ENCODE measurements around the gene CUL5. TPM values are rescaled to one million over a fixed set of nuclear protein-coding genes. Genes with fewer than 3 reads are reported as not detected.
A peak's percentile ranks its signal among the peaks of the same experiment; 100 is the strongest.

The CUL5 gene
- polyA plus RNA-seq, 3 donors = 24.7 to 37.8 (median 36.7) TPM

DNA sequence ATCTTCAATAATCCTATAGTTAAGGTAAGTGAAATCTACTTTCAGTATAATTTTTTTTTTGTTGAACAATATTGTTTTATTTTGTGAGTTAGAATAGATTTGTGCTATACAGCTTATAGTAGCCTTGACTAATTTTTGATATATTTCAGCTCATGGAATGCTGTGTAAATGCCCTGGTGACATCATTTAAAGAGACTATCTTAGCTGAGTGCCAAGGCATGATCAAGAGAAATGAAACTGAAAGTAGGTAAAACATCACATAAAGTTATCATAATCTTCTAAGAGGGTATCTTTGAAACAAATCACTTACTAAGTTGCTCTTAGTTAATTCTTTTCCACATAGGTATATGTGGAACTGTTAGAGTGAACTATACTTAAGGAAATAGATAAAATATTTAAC is 61.2 kb downstream of the CUL5 start:
- Histone ChIP-seq H3K9me3 (replicated peaks in 1 of 2; ENCODE audit: control insufficient read depth in 1 of 2, insufficient read depth in 1 of 2, low read length in 2 of 2) (no peaks in the 10 kb centered on the region), H3K27me3 (ENCODE audit: control insufficient read depth in 2 of 2, insufficient read depth in 2 of 2, low read length in 2 of 2) (no peaks in the 10 kb centered on the region), H3K79me2 (ENCODE audit: insufficient read depth, low read length) (no peaks in the 10 kb centered on the region), H3K36me3 (replicated peaks in 1 of 2; ENCODE audit: control insufficient read depth in 1 of 2, insufficient read depth in 2 of 2, low read length in 2 of 2) (peaks cover 67 to 90% of the 10 kb centered on the region in 2 donors), H3K4me3 (replicated peaks in 1 of 3; ENCODE audit: low read depth in 2 of 3, low read length in 3 of 3) (no peak overlapping the region), H3K4me2 (replicated peaks; ENCODE audit: extremely low read depth, low read length, poor library complexity, severe bottlenecking) (no peak overlapping the region), H3K4me1 (ENCODE audit: control insufficient read depth in 1 of 2, insufficient read depth in 2 of 2, low read length in 2 of 2) (no peaks in the 10 kb centered on the region), H2AFZ (ENCODE audit: insufficient read depth, low read depth, low read length, poor library complexity, severe bottlenecking) (no peak overlapping the region), H4K20me1 (ENCODE audit: insufficient read depth, low read length) (peaks cover 9% of the 10 kb centered on the region), H3K27ac (ENCODE audit: low read depth in 1 of 2, low read length in 2 of 2) (peak overlapping the region in 1 of 2 donors; percentile 52), H3K9ac (ENCODE audit: insufficient read depth, low read length, poor library complexity, severe bottlenecking) (no peak overlapping the region)
- no peak for DNase-seq
- H3K4me3 Mint-ChIP-seq = no peak overlapping the region
- H3K9me3 Mint-ChIP-seq = no peaks in the 10 kb centered on the region
- H3K4me1 Mint-ChIP-seq = no peaks in the 10 kb centered on the region
- no peak for TF ChIP-seq CTCF (IDR thresholded peaks at IDR 0.05)
- peaks cover 56 to 75% of the 10 kb centered on the region in 2 donors for H3K36me3 Mint-ChIP-seq
- intact Hi-C loops (cut with micrococcal nuclease) = no loop called here
- H3K27ac Mint-ChIP-seq = no peak overlapping the region
- no peaks in the 10 kb centered on the region for H3K27me3 Mint-ChIP-seq (ENCODE audit: low read depth in 3 of 3)

DNA sequence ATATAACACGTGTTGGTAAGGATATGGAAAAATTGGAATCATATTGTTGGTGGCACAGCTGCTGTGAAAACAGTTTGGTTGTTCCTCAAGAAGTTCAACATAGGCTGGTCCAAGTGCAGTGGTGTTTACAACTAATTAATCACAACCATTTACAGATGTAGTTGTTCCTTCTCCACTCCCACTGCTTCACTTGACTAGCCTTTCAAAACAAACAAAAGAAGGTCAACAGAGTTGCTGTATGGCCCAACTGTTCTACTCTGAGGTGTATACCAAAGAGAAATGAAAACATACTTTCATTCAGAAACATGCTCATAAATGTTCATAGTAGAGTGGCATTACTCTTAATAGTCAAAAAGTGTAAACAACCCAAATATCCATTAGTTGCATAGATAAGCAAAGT is 76.1 kb downstream of the CUL5 start:
- H4K20me1 ChIP-seq (ENCODE audit: insufficient read depth, low read length) = no peaks in the 10 kb centered on the region
- no peak overlapping the region for H2AFZ ChIP-seq (ENCODE audit: insufficient read depth, low read depth, low read length, poor library complexity, severe bottlenecking)
- H3K79me2 ChIP-seq (ENCODE audit: insufficient read depth, low read length) = no peaks in the 10 kb centered on the region
- no peaks in the 10 kb centered on the region for H3K27me3 ChIP-seq (ENCODE audit: control insufficient read depth in 2 of 2, insufficient read depth in 2 of 2, low read length in 2 of 2)
- Mint-ChIP-seq H3K9me3 (no peaks in the 10 kb centered on the region), H3K4me3 (no peak overlapping the region), H3K36me3 (peaks cover 61 to 75% of the 10 kb centered on the region in 2 donors), H3K4me1 (no peaks in the 10 kb centered on the region), H3K27ac (no peak overlapping the region), H3K27me3 (ENCODE audit: low read depth in 3 of 3) (no peaks in the 10 kb centered on the region)
- intact Hi-C loops (cut with micrococcal nuclease) = no loop called here
- H3K27ac ChIP-seq (ENCODE audit: low read depth in 1 of 2, low read length in 2 of 2) = no peak overlapping the region
- H3K4me1 ChIP-seq (ENCODE audit: control insufficient read depth in 1 of 2, insufficient read depth in 2 of 2, low read length in 2 of 2) = no peaks in the 10 kb centered on the region
- WGBS (ENCODE audit: insufficient coverage) = no CpG with 5 or more reads among the region's 1 CpG
- peaks cover 45 to 82% of the 10 kb centered on the region in 2 donors for H3K36me3 ChIP-seq (replicated peaks in 1 of 2; ENCODE audit: control insufficient read depth in 1 of 2, insufficient read depth in 2 of 2, low read length in 2 of 2)
- DNase-seq = no peak
- H3K9ac ChIP-seq (ENCODE audit: insufficient read depth, low read length, poor library complexity, severe bottlenecking) = no peak overlapping the region
- H3K9me3 ChIP-seq (replicated peaks in 1 of 2; ENCODE audit: control insufficient read depth in 1 of 2, insufficient read depth in 1 of 2, low read length in 2 of 2) = no peaks in the 10 kb centered on the region
- no peak overlapping the region for H3K4me2 ChIP-seq (replicated peaks; ENCODE audit: extremely low read depth, low read length, poor library complexity, severe bottlenecking)
- TF ChIP-seq CTCF (IDR thresholded peaks at IDR 0.05) = no peak
- no peak overlapping the region for H3K4me3 ChIP-seq (replicated peaks in 1 of 3; ENCODE audit: low read depth in 2 of 3, low read length in 3 of 3)
